ENCODE data around the gene TRPM3.

The TRPM3 gene

GRCh38 chr9:70947511-70947910, 173.9 kb downstream of the TRPM3 start:
- DNase-seq (ENCODE audit: low read depth) = no peak

DNA sequence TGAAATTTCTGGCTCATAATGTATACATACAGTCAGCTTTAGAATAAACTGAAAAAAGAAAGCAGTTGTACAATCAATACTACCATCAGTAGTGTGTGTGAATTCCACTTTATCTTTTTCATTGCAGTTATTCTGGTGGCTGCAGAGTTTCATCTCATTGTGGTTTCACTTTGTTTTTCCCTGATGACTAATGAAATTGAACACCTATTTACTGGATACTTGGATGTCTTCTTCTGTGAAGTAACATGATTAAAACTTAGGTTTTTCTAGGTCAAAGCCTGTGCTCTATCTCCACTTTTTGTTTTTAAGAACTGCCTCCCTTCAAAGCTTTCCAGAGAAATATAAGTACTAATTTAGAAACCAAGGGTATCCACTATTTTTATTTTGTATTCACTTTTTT, 174.3 kb downstream of the TRPM3 start:
- DNase-seq (ENCODE audit: low read depth) = no peak

DNA sequence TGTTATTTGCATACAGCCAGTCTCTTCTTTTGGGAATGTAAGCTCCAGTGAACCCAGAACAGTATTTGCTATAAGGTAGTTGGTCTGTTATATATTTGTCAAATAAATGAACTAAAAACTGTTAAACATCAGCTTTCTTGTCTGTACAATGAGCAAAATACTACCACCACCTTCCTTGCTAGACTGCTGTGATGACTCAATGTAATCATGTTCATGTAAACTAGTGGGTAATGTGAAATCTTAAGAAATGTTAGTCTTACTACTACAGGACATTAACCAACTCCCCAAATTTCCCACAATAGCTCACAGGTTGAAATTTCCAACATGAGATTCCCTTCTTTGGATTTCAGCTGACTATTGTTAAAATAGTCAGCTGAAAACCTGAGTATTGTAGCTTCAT, 176.1 kb downstream of the TRPM3 start:
- no peak for DNase-seq (ENCODE audit: low read depth)

- DNase-seq (ENCODE audit: low read depth) = no peak
These were observed 180.2 kb downstream of the TRPM3 start for GRCh38 chr9:70941191-70941590.

GRCh38 chr9:70940605-70941004, 180.8 kb downstream of the TRPM3 start:
- DNase-seq (ENCODE audit: low read depth) = no peak

DNA sequence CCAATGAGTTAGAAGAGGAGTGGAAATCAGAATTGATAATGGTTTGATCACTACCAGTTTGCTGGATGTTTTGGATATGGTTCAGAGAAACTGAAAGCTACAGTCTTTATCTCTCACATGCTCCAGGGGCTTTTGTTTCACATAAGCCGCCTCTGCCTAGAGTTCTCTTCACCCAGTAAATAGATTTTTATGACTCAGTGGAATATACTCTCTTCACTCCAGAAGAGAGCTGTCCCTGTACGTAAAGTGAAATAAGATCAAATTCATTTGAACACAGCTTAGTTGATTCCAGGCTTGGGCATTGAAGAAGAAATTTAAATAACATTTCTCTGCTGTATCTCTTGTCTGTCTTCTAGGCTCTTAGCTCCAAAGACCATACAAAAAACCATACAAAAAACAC, 184.9 kb downstream of the TRPM3 start:
- no peak for DNase-seq (ENCODE audit: low read depth)

DNA sequence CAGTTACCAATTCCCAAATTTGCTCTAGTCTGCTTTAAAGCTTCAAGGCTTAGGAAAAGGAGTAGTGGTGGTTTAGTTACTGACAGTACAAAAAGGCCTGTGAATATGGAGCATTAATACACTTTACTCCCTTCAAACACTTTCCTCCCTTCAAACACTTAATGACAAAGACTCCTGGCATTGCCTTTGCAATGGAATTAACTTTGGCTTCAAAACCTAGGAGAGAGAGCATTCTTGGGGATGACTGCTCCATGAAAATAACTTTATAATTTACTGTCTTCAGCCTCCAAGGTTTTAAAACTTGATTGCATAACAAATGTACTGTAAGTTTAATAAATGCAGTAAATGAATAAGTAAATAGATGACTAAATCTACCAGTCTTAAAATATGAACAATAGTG, 185.6 kb downstream of the TRPM3 start:
- DNase-seq (ENCODE audit: low read depth) = no peak

- no peak for DNase-seq (ENCODE audit: low read depth)
These were observed 186.8 kb downstream of the TRPM3 start for GRCh38 chr9:70934642-70935041.

GRCh38 chr9:70933321-70933720, 188.1 kb downstream of the TRPM3 start:
- DNase-seq (ENCODE audit: low read depth) = no peak

GRCh38 chr9:70932097-70932496, 189.3 kb downstream of the TRPM3 start:
- no peak for DNase-seq (ENCODE audit: low read depth)

GRCh38 chr9:70927530-70927929, 193.9 kb downstream of the TRPM3 start:
- no peak for DNase-seq (ENCODE audit: low read depth)

DNA sequence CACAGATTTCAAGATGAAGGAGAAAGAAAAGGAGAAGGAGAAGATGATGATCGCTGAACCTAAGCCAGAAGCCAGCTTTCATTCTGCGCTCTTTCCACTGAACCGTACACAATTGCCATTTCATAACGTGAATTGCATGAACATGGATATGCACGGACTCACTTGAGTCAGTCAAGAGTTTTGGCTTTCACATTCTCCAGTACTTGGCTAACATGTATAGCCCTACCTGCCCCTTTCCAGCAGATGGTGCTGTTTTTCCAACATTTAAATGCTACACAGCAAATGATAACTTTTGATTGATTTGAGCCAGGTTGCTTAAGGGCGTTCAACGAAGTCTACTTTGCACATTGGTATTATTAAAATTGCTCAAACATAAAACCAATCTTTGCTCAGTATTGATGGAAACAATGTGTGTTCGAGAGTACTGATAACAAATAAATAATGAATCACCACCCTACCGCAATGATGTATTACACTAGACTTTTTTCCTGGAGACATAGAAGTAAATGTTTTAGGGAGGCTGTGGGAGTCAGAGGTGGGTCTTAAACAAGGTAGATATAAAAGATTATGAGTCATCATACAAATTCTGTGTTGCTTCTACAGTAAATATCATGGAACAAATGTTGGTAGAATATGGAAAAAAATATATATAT, 196.4 kb downstream of the TRPM3 start:
- peak; percentile 93 for DNase-seq (ENCODE audit: low read depth)

DNA sequence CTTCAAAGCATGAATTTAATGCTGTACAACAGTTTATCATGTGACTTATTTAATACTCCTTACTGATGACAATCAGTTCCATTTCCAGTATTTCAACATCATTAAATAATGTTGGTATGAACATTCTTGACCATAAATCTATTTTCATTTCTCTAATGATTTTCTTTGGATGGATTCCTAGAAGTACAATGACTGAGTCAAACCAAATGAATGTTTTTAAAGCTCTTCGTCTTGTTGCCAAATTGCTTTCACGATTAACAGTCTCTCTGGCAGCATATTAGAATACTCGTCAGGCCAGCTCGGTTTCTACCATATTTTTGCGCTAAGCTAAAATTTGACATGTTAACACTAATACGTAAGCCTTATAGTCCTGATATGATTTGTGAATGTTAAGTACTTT, 197.0 kb downstream of the TRPM3 start:
- DNase-seq (ENCODE audit: low read depth) = peak; percentile 84

DNA sequence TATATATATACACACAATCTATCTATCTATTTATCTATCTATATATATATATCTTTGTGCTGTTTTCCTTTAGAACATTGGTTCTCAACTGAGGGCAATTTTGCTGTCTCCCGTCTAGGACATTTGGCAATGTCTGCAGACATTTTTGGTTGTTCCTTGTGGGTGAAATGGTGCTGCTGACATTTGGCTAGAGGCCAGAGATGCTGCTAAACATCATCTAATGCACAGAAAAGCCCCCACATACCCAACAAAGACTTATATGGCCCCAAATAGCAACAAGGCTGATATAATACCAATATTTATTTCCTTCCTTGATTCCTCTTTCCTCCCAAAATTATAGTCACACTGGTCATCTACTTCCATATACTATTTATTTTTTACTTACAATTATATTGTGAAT, 197.5 kb downstream of the TRPM3 start:
- DNase-seq (ENCODE audit: low read depth) = peak; percentile 20

DNA sequence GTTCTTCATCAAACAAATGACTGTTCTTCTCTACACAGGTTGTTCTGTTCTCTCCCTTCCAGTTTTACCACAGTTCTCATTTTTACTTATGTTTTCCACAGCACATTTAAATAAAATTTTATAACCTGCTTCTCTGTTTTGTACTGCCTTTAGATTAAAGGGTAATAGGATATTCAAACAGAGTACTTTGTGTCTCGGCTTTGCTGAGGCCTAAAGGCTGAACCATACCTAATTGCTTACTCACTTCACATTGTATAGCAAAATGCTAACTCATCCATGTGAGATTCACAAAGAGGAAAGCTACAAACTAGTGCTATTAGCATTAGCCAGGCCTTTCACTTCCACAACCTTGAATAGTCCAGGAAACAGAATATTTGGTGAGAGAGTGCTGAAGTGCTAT, 200.3 kb downstream of the TRPM3 start:
- DNase-seq (ENCODE audit: low read depth) = peak; percentile 12

DNA sequence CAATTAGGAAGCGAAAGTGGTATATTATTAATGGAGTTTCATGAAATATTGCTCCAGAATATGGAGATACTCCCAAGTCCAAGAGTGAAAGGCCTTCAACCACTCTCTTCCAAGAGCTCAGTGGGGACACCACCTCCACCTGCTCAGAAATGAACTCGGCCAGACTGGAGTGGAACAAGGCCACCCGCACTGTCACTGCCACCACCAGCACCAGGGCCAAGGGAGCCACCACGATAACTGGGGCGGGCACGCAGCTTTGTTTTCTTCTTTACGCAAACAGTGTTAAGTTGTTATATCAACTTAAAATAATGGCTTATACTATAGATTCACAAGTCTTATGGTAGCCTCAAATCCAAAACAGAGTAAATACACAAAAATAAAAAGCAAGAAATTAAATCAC, 204.1 kb downstream of the TRPM3 start:
- DNase-seq (ENCODE audit: low read depth) = no peak

- no peak for DNase-seq (ENCODE audit: low read depth)
These were observed 209.6 kb downstream of the TRPM3 start for GRCh38 chr9:70911791-70912190.

DNA sequence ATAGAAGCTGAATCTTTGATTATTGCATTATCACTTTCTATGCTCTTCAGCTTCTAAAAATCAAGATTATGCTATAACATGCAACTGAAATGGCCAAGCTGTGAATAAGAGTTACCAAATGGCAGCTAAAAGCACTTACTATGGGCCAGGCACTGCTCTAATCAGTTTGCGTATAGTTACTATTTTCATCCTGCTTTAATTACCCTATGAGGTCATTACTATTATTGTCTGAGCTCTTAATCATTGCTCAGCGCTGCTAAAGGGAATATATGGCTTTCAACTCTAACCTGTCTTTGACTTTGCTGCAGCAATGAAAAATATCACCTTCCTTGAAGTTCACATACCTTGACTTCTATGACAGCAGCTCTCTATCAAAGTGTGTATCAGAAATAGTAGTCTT, 210.8 kb downstream of the TRPM3 start:
- DNase-seq (ENCODE audit: low read depth) = no peak

DNA sequence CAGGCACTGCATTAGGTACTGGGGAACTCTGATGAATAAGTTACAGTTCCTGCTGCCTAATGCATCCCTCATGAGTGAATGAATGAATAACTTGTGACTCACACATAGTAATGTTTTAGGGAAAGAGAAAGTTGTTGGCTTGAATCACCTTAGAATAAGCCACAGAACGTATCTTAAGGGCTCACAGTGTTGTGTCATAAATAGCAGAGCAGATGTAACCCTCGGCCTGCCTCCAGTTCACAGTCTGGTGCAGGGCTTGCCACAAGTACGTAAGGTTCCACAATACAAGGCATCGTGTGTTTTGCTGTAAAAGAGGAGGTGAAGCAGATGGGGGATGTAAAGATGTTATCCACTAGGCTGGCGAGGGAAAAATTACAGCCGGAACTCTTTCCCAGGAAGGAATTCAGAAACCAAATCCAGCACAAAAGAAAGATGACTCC, 218.7 kb downstream of the TRPM3 start:
- DNase-seq (ENCODE audit: low read depth) = peak; percentile 93

GRCh38 chr9:70902171-70902570, 219.2 kb downstream of the TRPM3 start:
- DNase-seq (ENCODE audit: low read depth) = no peak

DNA sequence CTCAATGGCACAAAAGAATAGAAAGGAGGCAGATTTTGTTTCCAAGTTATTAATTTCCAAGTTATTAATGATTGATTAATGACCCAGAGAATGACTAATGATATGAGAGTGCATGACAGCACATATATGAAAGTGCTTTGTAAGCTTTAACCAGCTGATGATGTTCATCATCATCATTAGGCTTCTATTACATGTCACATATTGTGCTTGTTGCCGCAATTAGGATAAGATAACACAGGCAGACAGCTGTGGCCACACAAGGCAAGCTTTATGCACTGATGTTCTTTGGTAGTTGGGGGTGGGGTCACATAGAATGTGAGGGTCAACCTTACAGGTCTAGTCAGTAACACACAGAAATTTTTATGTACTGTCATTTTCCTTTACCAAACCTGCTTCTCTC, 219.7 kb downstream of the TRPM3 start:
- DNase-seq (ENCODE audit: low read depth) = no peak

DNA sequence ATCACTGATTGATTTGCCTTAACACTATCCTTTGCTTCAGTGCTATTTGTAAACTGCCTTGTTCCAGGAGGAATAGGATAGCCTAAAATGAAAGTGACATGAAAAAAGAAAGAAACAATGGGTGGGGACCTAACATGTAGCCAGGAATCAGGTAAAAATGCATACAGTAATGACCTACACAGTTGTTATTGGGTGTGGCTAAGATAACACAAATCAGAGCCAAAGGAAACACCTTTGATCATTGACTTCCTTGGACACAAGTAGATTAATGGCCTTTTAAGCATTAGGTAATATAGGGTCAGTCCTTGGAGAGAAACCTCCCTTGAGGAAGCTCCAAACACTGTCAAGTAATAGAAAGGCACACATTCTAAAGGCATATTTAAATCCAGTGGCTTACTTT, 220.4 kb downstream of the TRPM3 start:
- no peak for DNase-seq (ENCODE audit: low read depth)

GRCh38 chr9:70893580-70894122, 227.8 kb downstream of the TRPM3 start:
- DNase-seq (ENCODE audit: low read depth) = no peak

- no peak for DNase-seq (ENCODE audit: low read depth)
These were observed 232.9 kb downstream of the TRPM3 start for GRCh38 chr9:70888471-70888870.
